Subcutaneous abdominal adipose tissue (tissue), 5 donors: ENCODE measurements around the gene RNPC3.
"Not testable (repeated sequence)": the region's sequence is repeated elsewhere in the genome, so short reads cannot be mapped to it uniquely, and the experiment has no call there.

Source experiments
- H3K27ac ChIP-seq: one replicate; pipeline ENCODE4 v1.7.0; 2013; ENCODE audit warnings: low read depth, mild to moderate bottlenecking, inconsistent platforms, low read length, moderate library complexity
- H3K27me3 ChIP-seq, 5 donors: one replicate each; pipeline ENCODE4 v1.7.0; 2013; ENCODE audit warnings: low read length in 5 of 5, inconsistent platforms in 1 of 5; ENCODE audit not compliant: control insufficient read depth in 5 of 5, insufficient read depth in 4 of 5
- H3K36me3 ChIP-seq, 5 donors: one replicate each; pipeline ENCODE4 v1.7.0; 2013; ENCODE audit warnings: low read length in 5 of 5; ENCODE audit not compliant: control insufficient read depth in 5 of 5, insufficient read depth in 5 of 5
- H3K4me1 ChIP-seq, 5 donors: one replicate each; pipeline ENCODE4 v1.7.0; 2013; ENCODE audit warnings: low read length in 5 of 5, mild to moderate bottlenecking in 3 of 5, moderate library complexity in 1 of 5; ENCODE audit not compliant: control insufficient read depth in 5 of 5, insufficient read depth in 5 of 5
- H3K4me3 ChIP-seq, 5 donors: one replicate each; pipeline ENCODE4 v1.7.0; 2013; ENCODE audit warnings: low read length in 5 of 5, low read depth in 1 of 5
- H3K9ac ChIP-seq, 5 donors: one replicate each; pipeline ENCODE4 v1.7.0; 2013; ENCODE audit warnings: low read length in 5 of 5, mild to moderate bottlenecking in 4 of 5, moderate library complexity in 3 of 5
- H3K9me3 ChIP-seq, 5 donors: one replicate each; pipeline ENCODE4 v1.7.0; 2013; ENCODE audit warnings: low read length in 5 of 5; ENCODE audit not compliant: control insufficient read depth in 5 of 5
- donor health status: healthy.
- donor health status: healthy.
- donor health status: healthy.
- donor health status: healthy.
- donor health status: healthy.

Gene RNPC3

DNA sequence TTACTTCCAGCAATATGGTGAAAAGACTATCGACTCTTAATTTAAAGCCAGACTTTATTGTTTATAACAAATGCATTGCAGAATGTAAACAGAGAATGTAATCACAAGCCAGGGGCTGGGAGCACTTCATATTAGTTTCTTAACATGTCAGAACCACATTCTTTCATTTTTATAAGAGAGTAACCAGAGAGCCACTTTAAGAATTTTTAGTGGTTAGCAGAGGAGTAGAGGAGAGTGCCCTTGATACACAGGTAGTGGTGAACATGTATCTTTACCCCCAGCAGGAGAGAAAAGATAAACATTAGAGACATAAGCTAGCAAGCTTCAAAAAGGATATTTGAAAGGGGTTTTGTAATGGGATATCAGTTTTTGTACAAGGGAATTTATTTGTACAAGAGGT is 57.0 kb downstream of the RNPC3 start:
- H3K9ac ChIP-seq = no peak overlapping the region

DNA sequence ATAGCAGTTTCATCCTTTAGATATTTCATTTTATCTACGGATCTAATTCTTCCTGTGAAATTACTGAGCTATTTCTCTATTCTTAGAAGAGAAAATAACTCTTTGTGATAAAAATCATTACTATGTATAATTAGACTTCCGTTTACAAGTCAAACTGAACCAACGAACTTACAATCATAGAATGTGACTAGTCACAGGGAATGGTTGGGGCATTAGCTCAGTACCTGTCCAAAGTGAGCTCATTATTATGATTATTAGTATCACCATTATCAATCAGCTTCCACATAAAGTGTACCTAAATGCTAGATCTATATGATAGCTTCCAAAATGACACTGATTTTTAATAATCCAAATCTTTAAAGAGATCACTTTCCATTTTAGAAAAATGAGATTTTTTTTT is 58.4 kb downstream of the RNPC3 start:
- Histone ChIP-seq H3K27me3 (no peaks in the 10 kb centered on the region), H3K9ac (no peak overlapping the region), H3K36me3 (peaks cover 0 to 8% (median 5%) of the 10 kb centered on the region in 5 donors), H3K9me3 (peaks cover 0 to 6% (median 2%) of the 10 kb centered on the region in 5 donors), H3K4me1 (peaks cover 0 to 9% (median 0%) of the 10 kb centered on the region in 5 donors), H3K4me3 (no peak overlapping the region), H3K27ac (no peak overlapping the region)

More for the DNA sequence above, 57.0 kb downstream of the RNPC3 start:
- Histone ChIP-seq H3K4me1 (no peaks in the 10 kb centered on the region), H3K36me3 (peaks cover 0 to 14% (median 6%) of the 10 kb centered on the region in 5 donors), H3K9me3 (no peaks in the 10 kb centered on the region), H3K27me3 (no peaks in the 10 kb centered on the region), H3K27ac (no peak overlapping the region), H3K4me3 (no peak overlapping the region)

DNA sequence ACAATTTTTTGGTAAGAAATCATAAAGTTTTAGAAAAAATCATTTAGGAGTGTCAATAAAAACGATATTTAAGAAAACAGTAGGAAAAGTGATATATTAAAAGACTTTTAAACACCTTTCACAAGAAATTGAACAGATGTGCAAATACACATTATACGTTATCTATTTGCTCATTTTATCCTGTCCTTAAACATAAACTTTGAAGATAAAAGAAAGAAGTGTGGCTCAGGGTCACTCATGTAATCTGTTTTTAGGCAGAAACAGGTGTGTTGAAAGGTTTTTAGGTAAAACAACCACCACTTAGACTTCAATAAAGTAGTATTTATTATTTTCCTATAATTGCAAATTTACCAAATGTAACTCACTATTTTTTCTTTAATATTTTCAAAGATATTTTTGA is 59.0 kb downstream of the RNPC3 start:
- no peak overlapping the region for H3K9ac ChIP-seq
- no peak overlapping the region for H3K4me3 ChIP-seq
- H3K27ac ChIP-seq = no peak overlapping the region
- no peaks in the 10 kb centered on the region for H3K27me3 ChIP-seq
- H3K4me1 ChIP-seq = peaks cover 0 to 14% (median 0%) of the 10 kb centered on the region in 5 donors
- H3K9me3 ChIP-seq = peaks cover 0 to 12% (median 5%) of the 10 kb centered on the region in 5 donors
- H3K36me3 ChIP-seq = peaks cover 0 to 6% (median 5%) of the 10 kb centered on the region in 5 donors

DNA sequence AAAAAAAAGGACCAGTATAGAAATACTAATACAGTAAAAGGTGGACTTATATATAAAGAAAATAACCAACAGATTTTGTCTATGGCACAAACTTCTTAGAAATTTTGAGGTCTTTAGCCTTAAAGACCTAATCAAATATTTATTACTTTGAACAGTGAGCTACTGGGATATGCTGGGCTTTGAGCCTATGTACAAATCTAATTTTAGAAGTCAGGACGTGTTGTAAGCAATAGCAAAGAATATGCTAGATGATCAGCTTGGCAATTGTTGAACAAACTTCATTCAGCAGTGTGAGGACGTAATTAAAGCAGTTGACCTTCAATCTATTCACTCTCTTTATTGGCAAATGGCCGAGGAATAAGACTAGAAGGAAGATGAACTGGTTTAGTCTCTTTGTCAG is 77.2 kb downstream of the RNPC3 start:
- H3K27ac ChIP-seq, H3K9ac ChIP-seq, H3K4me3 ChIP-seq, H3K4me1 ChIP-seq, H3K27me3 ChIP-seq, H3K9me3 ChIP-seq, H3K36me3 ChIP-seq: not testable (repeated sequence)
